Measurements from ENCODE around the gene SIAE. TPM values are rescaled to one million over a fixed set of nuclear protein-coding genes. Genes with fewer than 3 reads are reported as not detected.

Gene SIAE
- total and polyA plus RNA-seq, 2 of the 8 experiments (the other 6 are each of a cell fraction or from before 2014, with no cell fraction given): 2.3 to 3.7 TPM

GRCh38 chr11:124635932-124636331, 37.6 kb downstream of the SIAE start:
- Histone ChIP-seq H3K9me3 (ENCODE audit: insufficient read depth in 2 of 2, low read depth in 1 of 2, low read length in 1 of 2) (no peaks in the 10 kb centered on the region), H2BK12ac (ENCODE audit: low read depth, low read length) (no peak overlapping the region), H4K5ac (ENCODE audit: insufficient read length, low read depth, low read length) (no peak overlapping the region), H2BK20ac (ENCODE audit: low read length) (no peak overlapping the region), H4K91ac (replicated peaks; ENCODE audit: insufficient read length, low read length) (no peak overlapping the region), H3K4me1 (replicated peaks in 1 of 4; ENCODE audit: control insufficient read depth in 3 of 4, insufficient read depth in 4 of 4, low read length in 3 of 4) (peaks cover 0 to 2% (median 0%) of the 10 kb centered on the region in 4 experiments; a peak in 1 of 7 replicates), H3K4ac (replicated peaks; ENCODE audit: insufficient read length, low read depth, low read length) (no peak overlapping the region), H3K4me2 (ENCODE audit: insufficient read depth in 1 of 2, low read depth in 2 of 2, low read length in 2 of 2) (no peak overlapping the region), H3K79me2 (ENCODE audit: control insufficient read depth in 1 of 2, insufficient read depth in 2 of 2, low read length in 2 of 2) (no peaks in the 10 kb centered on the region), H4K20me1 (replicated peaks in 1 of 2; ENCODE audit: control insufficient read depth in 1 of 2, insufficient read depth in 2 of 2, low read length in 2 of 2) (no peaks in the 10 kb centered on the region), H3K56ac (replicated peaks; ENCODE audit: insufficient read length, low read depth, low read length) (no peak overlapping the region), H3K23me2 (ENCODE audit: low read depth, low read length) (no peaks in the 10 kb centered on the region), H2BK15ac (ENCODE audit: low read length) (no peak overlapping the region), H3K23ac (ENCODE audit: insufficient read length) (no peak overlapping the region), H2AK5ac (ENCODE audit: low read depth, low read length) (no peak overlapping the region), H3K27me3 (replicated peaks in 1 of 4; ENCODE audit: control insufficient read depth in 3 of 4, extremely low read depth in 1 of 4, insufficient read depth in 3 of 4, low read length in 3 of 4) (no peaks in the 10 kb centered on the region), H3K27ac (ENCODE audit: low read depth, low read length) (no peak overlapping the region), H3K18ac (ENCODE audit: extremely low read depth, low read length) (no peak overlapping the region), H3K9ac (replicated peaks in 1 of 4; ENCODE audit: extremely low read depth in 1 of 4, low read depth in 3 of 4, low read length in 3 of 4) (no peak overlapping the region), H2BK5ac (ENCODE audit: low read depth, low read length) (no peak overlapping the region), H3K14ac (ENCODE audit: insufficient read length) (no peak overlapping the region), H4K8ac (ENCODE audit: extremely low read depth, insufficient read depth, low read length) (no peak overlapping the region), H3K36me3 (ENCODE audit: control insufficient read depth in 2 of 4, insufficient read depth in 4 of 4, low read length in 3 of 4) (peaks cover 4 to 41% (median 29%) of the 10 kb centered on the region in 4 experiments; a peak in 7 of 8 replicates), H3K79me1 (ENCODE audit: low read depth, low read length) (no peaks in the 10 kb centered on the region), H2BK120ac (replicated peaks; ENCODE audit: low read depth, low read length) (no peak overlapping the region), H2AFZ (ENCODE audit: low read length) (no peak overlapping the region), H3K4me3 (ENCODE audit: extremely low read depth in 1 of 4, insufficient read depth in 2 of 4, low read depth in 3 of 4, low read length in 4 of 4) (no peak overlapping the region)
- DNase-seq (ENCODE audit: low read depth in 1 of 2, low spot score in 2 of 2) (no peak), FAIRE-seq (no peak)
- ChIA-PET POLR2A (ENCODE audit: partially characterized antibody) (no interaction called here), CTCF (ENCODE audit: partially characterized antibody) (no interaction called here)
- WGBS, 2 experiments (ENCODE audit: extremely low coverage in 1 of 2, insufficient coverage in 1 of 2, insufficient read length in 1 of 2, insufficient replicate concordance in 2 of 2, low coverage in 1 of 2, low lambda C conversion rate in 2 of 2, missing lambda C conversion rate in 1 of 2): 93% methylated on average over 3 of the region's 3 CpGs; no CpG with 5 or more reads in 1 of the 2 experiments
- TF ChIP-seq CREB1 (IDR thresholded peaks at IDR 0.05) (no peak), BACH1 (IDR thresholded peaks at IDR 0.05; ENCODE audit: low read length) (no peak), NRF1 (IDR thresholded peaks at IDR 0.05; ENCODE audit: low read depth, low read length) (no peak), KDM5A (IDR thresholded peaks at IDR 0.05; ENCODE audit: low read length) (no peak), RFX5 (IDR thresholded peaks at IDR 0.05; ENCODE audit: borderline replicate concordance, low read depth, low read length) (no peak), KDM1A (IDR thresholded peaks at IDR 0.05; ENCODE audit: borderline replicate concordance, low read length) (no peak), ATF3 (IDR thresholded peaks at IDR 0.05; ENCODE audit: insufficient read depth, low read depth, low read length) (no peak), HDAC2 (IDR thresholded peaks at IDR 0.05; ENCODE audit: borderline replicate concordance in 1 of 2, low read depth in 2 of 2, low read length in 2 of 2) (no peak), KDM4A (IDR thresholded peaks at IDR 0.05; ENCODE audit: low read depth, low read length, severe bottlenecking) (no peak), MAFK (IDR thresholded peaks at IDR 0.05; ENCODE audit: low read depth, low read length) (no peak), USF2 (IDR thresholded peaks at IDR 0.05; ENCODE audit: low read length) (no peak), JUND (IDR thresholded peaks at IDR 0.05; ENCODE audit: low read length) (no peak), EGR1 (IDR thresholded peaks at IDR 0.05; ENCODE audit: borderline replicate concordance, low read depth, low read length) (no peak), ZNF274 (IDR thresholded peaks at IDR 0.05; ENCODE audit: borderline replicate concordance, extremely low read depth, low read length) (no peak)
